IPS-18c (cell line): ENCODE measurements around the gene TRIM32.

Experiments used
- H3K4me3 ChIP-seq: 2 replicates; pipeline ENCODE4 v1.7.0; 2013; ENCODE audit warnings: low read depth, mild to moderate bottlenecking, low read length, moderate library complexity; ENCODE audit not compliant: insufficient read depth
- H3K9me3 ChIP-seq: one replicate; pipeline ENCODE4 v1.6.1; 2013; ENCODE audit warnings: mild to moderate bottlenecking, low read length, moderate library complexity; ENCODE audit not compliant: control insufficient read depth, insufficient read depth

The TRIM32 gene

GRCh38 chr9:116721944-116722343 lies 34.8 kb downstream of the TRIM32 start:
- no peaks in the 10 kb centered on the region for H3K9me3 ChIP-seq
- no peak overlapping the region for H3K4me3 ChIP-seq

DNA sequence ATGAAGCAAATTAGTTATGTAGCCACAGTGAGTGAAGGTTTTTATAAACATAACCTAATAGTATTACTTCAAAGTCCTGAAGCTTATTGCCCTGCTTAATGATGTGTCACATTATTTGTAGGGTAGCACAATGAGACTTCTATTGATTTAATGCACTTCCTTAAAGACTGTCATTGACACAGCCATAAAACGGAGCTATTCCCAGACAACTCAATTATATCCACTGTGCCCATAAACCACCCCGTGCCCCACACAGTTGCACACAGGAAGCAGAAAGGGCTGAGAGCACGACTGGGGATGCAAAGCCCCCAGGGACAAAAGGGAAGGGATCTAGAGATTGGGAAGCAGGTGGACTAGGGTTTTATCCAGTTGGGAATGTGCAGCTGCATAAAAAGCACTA lies 37.0 kb downstream of the TRIM32 start:
- Histone ChIP-seq H3K9me3 (no peaks in the 10 kb centered on the region), H3K4me3 (no peak overlapping the region)

DNA sequence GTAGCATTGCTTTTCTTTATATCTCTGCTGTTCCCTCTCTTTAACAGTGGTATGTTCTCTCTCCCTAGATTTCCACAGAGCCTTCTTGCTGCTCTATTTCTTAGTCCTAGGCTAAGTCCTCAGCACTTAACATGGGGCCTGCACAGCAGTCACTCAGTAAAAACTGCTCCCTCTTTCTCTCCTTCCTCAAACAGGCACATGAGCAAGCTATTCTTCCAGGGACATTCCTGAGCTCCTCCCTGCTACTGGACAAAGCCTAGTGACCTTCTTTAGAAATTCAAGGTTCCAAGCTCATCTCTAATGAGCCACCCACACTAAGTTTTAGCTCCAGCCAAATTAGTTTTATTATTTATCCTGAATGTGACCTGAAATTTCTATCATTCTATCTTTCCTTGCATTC lies 39.5 kb downstream of the TRIM32 start:
- H3K9me3 ChIP-seq: no peaks in the 10 kb centered on the region
- no peak overlapping the region for H3K4me3 ChIP-seq

DNA sequence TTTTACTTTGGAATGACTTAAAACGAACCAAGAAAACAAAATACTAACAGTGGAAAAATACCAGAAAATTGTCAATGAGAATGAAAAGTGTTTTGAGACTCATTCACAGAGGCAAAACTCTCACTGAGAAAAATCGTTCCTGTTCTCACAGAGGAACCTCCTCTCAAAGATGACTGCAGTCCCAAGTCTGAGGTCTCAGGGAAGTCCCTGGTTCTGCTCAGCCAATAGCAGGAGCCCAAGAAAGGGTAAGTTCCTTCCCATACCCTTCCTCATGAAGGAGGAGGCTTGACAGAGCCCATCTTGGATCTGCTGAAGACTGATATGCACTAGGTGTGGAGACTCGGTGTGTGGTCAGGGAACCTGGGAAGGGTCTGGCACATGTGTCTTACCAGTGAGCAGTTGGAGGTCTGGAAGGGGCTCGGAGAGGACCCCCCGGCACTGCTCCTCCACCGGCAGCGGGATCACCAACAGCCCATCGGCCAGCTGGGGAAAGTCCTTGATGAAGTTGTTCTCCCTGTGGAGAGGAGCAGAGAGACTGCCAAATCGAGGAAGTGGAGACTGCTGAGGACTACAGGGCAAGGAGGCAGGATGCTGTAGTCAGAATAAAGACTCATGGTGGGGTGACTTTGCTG lies 46.0 kb downstream of the TRIM32 start:
- no peak overlapping the region for H3K4me3 ChIP-seq

GRCh38 chr9:116736399-116737151 lies 49.5 kb downstream of the TRIM32 start:
- Histone ChIP-seq H3K4me3 (no peak overlapping the region), H3K9me3 (no peaks in the 10 kb centered on the region)

More for the DNA sequence above, 46.0 kb downstream of the TRIM32 start:
- H3K9me3 ChIP-seq: no peaks in the 10 kb centered on the region

DNA sequence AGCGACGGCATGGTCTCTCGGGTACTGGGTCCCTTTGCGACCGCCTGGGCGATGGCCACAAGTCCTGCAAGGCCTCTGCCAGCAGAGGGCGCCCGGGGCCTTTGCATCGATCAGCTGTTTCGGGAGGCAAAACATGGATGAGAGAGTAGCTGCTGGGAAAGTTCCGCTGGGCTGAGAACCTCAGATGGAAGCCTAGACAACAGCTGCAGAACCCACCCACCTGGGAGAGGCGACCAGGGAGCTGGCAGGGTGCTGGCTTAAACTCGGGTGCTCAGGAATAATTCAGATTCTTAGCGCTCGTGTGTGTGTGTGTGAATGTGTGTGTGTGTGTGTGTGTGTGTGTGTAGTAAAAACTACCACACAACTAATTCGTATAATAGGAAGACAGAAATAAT lies 50.0 kb downstream of the TRIM32 start:
- H3K9me3 ChIP-seq: no peaks in the 10 kb centered on the region
- no peak overlapping the region for H3K4me3 ChIP-seq

GRCh38 chr9:116741086-116741740 lies 54.1 kb downstream of the TRIM32 start:
- H3K9me3 ChIP-seq: no peaks in the 10 kb centered on the region
- no peak overlapping the region for H3K4me3 ChIP-seq

DNA sequence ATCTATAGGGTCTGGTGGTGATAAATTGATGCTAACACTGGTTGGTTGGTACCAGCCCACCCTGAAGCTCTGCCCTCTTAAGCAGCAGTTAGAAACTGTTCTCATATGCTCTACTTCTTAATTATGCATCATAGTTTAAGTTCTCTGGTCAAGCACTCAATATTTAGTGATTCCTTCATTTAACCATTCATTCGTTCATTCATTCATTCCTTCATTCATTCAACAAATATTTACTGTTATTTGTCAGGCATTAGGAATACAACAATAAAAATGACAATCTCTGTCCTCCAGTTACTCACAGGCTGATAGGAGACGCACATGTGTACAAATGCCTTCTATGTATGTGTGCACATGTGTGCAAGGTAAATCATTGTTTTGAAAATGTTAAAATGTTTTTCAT lies 54.6 kb downstream of the TRIM32 start:
- Histone ChIP-seq H3K9me3 (no peaks in the 10 kb centered on the region), H3K4me3 (no peak overlapping the region)

GRCh38 chr9:116749176-116749575 lies 62.1 kb downstream of the TRIM32 start:
- no peak overlapping the region for H3K4me3 ChIP-seq
- H3K9me3 ChIP-seq: no peaks in the 10 kb centered on the region

DNA sequence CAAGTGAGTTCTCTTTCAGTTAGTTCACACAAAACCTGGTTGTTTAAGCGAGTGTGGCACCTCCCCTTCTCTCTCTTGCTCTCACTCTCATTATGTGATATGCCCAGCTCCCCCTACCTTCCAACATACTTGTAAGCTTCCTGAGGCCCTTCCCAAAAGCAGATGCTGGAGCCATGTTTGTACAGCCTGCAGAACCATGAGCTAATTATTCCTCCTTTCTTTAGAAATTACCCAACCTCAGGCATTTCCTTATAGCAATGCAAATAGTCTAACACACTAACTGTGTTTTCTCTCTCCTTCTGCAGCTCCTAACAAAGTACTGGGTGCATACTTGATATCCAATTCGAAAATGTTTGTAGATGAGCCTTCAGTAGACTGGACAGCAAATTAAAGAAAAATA lies 62.7 kb downstream of the TRIM32 start:
- Histone ChIP-seq H3K4me3 (no peak overlapping the region), H3K9me3 (no peaks in the 10 kb centered on the region)

GRCh38 chr9:116750510-116750909 lies 63.4 kb downstream of the TRIM32 start:
- Histone ChIP-seq H3K9me3 (no peaks in the 10 kb centered on the region), H3K4me3 (no peak overlapping the region)
